Stimulated activated memory B cell treated with anti-CD40 and anti-IgM and Interleukin-4, amounts not matched to agents 10 μg/mL and 1 μg/mL and 100 μg/mL, for 72 hours (primary cell): ENCODE results near the gene TRABD.
"Not testable (repeated sequence)": the region's sequence is repeated elsewhere in the genome, so short reads cannot be mapped to it uniquely, and the experiment has no call there.

ENCODE experiments used
- ATAC-seq: fragments of 150-1000 bp; cut with Tn5 transposase; 2 replicates; pipeline ENCODE4 v1.10.0; 2021
- H3K27ac Mint-ChIP-seq: one replicate; pipeline ENCODE4 v1.8.0; 2022; ENCODE audit warnings: mild to moderate bottlenecking, mixed read lengths
- H3K27me3 Mint-ChIP-seq: one replicate; pipeline ENCODE4 v1.8.0; 2022; ENCODE audit warnings: mixed read lengths
- H3K36me3 Mint-ChIP-seq: one replicate; pipeline ENCODE4 v1.8.0; 2022; ENCODE audit warnings: mixed read lengths
- H3K4me1 Mint-ChIP-seq: one replicate; pipeline ENCODE4 v1.8.0; 2022; ENCODE audit warnings: mixed read lengths
- H3K4me3 Mint-ChIP-seq: one replicate; pipeline ENCODE4 v1.8.0; 2022; ENCODE audit warnings: mild to moderate bottlenecking, moderate library complexity, mixed read lengths
- H3K9me3 Mint-ChIP-seq: one replicate; pipeline ENCODE4 v1.8.0; 2022; ENCODE audit warnings: mixed read lengths

TRABD gene

DNA sequence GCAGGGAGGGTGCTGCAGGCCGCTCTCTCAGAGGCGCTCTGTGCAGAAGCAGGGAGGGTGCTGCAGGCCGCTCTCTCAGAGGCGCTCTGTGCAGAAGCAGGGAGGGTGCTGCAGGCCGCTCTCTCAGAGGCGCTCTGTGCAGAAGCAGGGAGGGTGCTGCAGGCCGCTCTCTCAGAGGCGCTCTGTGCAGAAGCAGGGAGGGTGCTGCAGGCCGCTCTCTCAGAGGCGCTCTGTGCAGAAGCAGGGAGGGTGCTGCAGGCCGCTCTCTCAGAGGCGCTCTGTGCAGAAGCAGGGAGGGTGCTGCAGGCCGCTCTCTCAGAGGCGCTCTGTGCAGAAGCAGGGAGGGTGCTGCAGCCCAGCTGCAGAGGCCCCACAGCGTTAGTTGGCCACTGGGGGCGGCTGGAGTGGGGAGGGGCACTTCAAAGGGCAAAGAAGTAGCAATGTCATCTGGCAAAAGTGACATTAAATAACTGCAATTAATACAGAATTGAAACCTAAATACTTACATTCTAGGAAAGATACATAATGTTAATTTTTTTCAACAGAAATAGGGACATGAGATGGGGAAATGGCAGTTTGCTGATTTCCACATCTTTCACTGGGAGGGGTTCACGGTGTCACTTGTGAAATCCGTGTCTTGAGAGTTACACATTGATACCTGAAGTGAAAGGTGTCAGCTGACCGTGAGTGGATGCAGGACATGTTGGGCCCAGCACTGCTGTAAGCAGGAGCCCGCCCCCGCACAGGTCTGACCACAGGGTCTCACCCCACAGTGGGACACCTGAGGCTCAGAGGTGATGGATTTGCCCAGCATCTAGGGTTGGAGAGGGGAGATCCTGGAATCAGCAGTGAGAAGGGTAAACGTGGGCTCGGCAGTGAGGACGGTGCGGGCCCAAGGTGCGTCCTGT lies 38.2 kb upstream of the TRABD start:
- ATAC-seq, H3K4me3 Mint-ChIP-seq, H3K27ac Mint-ChIP-seq, H3K36me3 Mint-ChIP-seq, H3K4me1 Mint-ChIP-seq, H3K9me3 Mint-ChIP-seq: not testable (repeated sequence)
- H3K27me3 Mint-ChIP-seq = peaks cover 23% of the 10 kb centered on the region

DNA sequence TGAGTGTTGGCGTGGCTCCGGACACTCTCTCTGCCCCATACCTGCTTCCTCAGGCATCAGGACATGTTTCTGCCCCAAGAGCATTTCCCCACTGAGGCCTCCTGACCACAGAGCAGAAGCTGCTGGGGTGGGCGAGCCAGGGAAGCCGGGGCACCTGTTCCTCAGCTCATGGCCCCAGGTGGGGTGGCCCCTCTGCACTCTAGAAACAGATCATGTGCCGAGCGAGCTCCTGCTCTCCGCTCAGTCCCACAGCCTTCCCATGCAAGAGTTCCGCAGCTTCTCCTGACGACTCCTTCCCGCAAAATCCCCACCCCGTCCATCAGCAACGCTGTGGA lies 37.6 kb upstream of the TRABD start:
- no peaks in the 10 kb centered on the region for H3K36me3 Mint-ChIP-seq
- H3K4me3 Mint-ChIP-seq = no peak overlapping the region
- ATAC-seq = no peak
- H3K4me1 Mint-ChIP-seq = peaks cover 9% of the 10 kb centered on the region
- H3K9me3 Mint-ChIP-seq = no peaks in the 10 kb centered on the region
- H3K27me3 Mint-ChIP-seq = peaks cover 20% of the 10 kb centered on the region
- no peak overlapping the region for H3K27ac Mint-ChIP-seq

DNA sequence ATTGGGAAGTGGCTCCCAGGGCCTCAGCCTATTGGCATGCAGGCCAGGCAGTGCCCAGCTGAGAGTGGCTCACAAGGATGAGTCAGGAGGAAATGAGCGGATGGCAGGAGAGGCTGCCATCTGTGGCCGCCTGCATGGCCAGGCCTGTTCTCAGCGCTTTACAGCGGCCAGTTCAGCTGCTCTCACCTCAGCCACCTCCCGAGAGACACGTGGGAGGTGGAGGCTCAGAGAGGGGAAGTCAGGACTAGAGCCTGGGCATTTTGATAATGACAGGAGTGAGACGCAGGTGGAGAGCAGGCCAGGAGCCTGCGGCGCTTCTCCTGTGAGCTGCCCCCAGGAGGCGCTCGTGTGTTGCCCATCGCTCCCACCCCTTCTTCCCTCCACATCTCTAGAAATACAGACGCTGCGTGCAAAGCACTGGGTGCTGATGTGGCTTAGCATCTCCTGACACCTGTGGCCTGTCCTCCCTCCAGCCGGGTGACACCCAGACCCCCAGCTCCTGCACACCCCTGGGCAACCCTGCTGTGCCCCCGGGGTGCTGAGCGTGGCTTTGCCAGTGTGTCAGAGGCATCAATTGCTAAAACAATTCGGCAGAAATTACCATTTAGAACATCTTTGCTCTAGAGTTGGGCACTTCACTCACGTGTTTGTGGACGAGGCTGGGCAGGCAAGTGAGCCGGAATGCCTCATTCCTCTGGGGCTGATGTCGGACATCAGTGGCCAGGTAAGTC lies 36.6 kb upstream of the TRABD start:
- no peaks in the 10 kb centered on the region for H3K36me3 Mint-ChIP-seq
- no peaks in the 10 kb centered on the region for H3K9me3 Mint-ChIP-seq
- H3K4me1 Mint-ChIP-seq = peaks cover 9% of the 10 kb centered on the region
- H3K27me3 Mint-ChIP-seq = peaks cover 20% of the 10 kb centered on the region
- peak; percentile 90 for ATAC-seq
- no peak overlapping the region for H3K4me3 Mint-ChIP-seq
- H3K27ac Mint-ChIP-seq = no peak overlapping the region

DNA sequence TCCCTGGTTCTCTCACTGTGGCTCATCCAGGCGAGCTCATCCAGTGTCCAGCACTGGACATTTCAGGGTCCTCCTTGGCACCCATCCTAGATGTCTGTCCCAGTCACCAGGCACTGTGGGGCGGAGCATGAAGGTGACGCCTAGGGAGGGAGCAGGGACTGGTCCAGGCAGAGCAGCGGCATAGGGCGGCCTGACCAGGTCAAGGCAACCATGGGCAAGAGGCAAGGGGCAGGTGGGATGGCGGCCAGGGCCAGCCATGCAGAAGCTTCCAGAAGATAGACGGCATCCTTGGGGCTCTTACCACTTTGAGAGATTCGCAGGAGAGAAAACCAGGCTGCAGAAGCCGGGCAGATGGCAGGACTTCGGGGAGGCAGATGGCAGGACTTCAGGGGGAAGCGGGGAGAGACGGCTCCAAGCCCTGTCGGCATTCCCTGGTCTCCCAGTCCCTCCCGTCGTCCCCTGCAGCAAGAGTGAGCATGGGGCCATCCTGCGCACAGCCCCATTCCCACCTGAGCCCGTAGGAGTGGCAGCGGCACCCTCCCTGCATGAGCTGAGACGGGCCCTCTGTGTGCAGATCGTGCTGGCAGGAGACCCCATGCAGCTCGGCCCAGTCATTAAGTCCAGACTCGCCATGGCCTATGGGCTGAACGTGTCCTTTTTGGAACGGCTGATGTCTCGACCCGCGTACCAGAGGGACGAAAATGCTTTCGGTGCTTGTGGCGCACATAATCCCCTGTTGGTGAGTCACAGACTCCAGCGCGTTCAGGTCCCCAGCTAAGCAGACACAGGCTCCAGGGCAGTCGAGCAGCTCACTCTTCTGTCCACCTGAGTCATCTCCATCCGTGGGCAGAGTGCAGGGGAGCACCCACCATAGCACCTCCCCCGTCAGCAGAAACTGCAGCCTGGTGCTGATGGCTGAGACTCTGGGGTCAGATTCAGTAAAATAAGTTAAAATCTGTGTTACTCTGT lies 35.3 kb upstream of the TRABD start:
- Mint-ChIP-seq H3K9me3 (no peaks in the 10 kb centered on the region), H3K36me3 (no peaks in the 10 kb centered on the region), H3K4me3 (no peak overlapping the region), H3K27me3 (peaks cover 12% of the 10 kb centered on the region), H3K27ac (no peak overlapping the region), H3K4me1 (peaks cover 9% of the 10 kb centered on the region)
- no peak for ATAC-seq

DNA sequence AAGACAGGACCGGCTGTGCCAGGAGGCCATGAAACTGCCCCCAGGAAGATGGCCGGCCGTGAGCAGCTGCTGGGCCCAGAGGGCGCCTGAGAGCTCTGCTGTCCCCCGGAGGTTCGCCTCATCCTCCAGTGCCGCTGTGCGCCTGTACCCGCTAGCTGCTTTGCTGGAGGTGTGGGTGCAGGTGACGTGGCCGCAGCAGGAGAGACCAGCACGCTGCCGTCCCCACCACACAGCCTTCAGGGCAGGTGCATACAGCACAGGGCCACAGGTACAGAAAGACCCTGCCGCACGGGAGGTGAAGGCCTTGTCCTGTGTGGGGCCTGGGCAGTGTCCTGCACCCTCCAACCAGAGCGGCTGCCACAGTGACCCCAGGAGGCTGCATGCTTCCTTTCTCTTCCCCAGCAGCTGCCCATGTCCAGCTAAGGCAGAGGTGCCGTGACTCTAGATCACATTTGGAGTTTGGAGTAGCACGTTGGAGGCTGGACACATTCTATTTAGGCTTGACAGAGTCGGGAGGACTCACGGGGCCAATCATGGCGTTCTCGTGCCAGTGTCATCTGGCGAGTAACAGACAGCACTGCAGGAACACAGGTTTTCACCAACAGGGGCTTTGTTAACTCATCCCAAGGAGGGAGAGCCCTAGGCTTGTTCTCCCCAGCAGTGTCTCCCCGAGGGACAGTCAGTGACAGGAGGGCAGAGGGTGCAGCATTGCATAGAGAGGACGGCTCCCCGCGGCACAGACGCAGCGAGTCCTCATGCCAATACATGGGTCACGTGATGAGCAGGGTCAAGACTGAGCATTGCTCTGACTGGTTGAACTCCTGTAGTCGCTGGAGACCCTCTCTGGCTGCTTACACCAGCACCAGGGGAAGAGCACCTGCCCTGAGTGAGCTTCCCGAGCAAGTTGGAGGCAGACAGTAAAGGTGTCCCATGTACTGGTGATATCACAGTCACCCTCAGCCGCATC lies 33.9 kb upstream of the TRABD start:
- Mint-ChIP-seq H3K27ac (no peak overlapping the region), H3K4me1 (peaks cover 9% of the 10 kb centered on the region), H3K27me3 (no peaks in the 10 kb centered on the region), H3K9me3 (no peaks in the 10 kb centered on the region), H3K36me3 (no peaks in the 10 kb centered on the region), H3K4me3 (no peak overlapping the region)
- no peak for ATAC-seq

DNA sequence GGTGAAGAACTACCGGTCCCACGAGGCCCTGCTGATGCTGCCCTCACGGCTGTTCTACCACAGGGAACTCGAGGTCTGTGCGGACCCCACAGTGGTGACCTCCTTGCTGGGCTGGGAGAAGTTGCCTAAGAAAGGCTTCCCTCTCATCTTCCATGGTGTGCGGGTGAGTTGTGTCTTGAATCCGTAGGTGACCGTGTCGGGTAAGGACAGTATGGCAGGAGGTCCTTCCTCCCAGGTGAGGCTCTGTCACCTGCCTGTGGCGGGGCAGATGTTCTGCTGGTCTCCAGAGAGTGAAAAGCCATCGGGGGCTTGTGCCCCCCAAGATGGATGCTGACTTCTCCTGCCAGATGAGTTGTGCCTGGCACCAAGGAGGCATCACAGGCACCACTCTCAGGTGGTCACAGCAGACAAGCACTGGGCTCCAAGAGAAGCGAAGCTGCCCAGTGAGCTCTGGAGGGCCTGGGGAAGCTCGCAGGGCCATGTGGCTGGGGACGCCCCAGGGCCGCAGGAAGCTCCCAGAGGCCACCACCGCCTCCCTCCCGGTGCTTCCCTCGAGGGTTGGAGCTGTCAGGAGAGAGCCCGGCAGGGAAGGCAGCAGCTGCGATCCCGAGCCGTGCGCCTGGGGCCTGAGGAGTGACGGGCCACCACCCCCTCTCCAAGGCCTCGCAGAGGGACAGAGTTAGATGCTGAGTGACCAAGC lies 32.5 kb upstream of the TRABD start:
- no peak overlapping the region for H3K27ac Mint-ChIP-seq
- peaks cover 9% of the 10 kb centered on the region for H3K4me1 Mint-ChIP-seq
- no peaks in the 10 kb centered on the region for H3K36me3 Mint-ChIP-seq
- ATAC-seq = no peak
- H3K9me3 Mint-ChIP-seq = no peaks in the 10 kb centered on the region
- H3K27me3 Mint-ChIP-seq = peaks cover 2% of the 10 kb centered on the region
- no peak overlapping the region for H3K4me3 Mint-ChIP-seq

DNA sequence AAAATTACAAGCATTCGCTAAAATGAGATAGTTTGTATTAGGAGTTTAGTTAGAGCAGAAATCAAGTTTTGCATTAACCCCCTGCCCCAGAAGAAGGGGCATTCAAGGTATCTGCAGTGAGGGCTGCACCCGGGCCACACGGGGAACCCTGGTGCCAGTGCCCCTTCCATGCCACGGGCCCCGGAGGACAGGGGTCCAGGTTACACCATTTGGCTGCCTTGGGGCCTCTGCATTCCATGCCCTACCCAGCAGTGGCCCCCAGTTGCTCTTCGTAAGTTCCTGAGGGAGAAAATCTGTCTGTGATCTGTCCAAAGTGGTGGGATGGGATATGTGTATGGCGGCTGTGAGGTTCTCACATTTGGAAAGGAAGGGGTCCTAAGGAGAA lies 32.0 kb upstream of the TRABD start:
- Mint-ChIP-seq H3K27ac (no peak overlapping the region), H3K4me1 (peaks cover 8% of the 10 kb centered on the region), H3K27me3 (peaks cover 7% of the 10 kb centered on the region), H3K36me3 (no peaks in the 10 kb centered on the region), H3K4me3 (no peak overlapping the region), H3K9me3 (no peaks in the 10 kb centered on the region)
- ATAC-seq = no peak

DNA sequence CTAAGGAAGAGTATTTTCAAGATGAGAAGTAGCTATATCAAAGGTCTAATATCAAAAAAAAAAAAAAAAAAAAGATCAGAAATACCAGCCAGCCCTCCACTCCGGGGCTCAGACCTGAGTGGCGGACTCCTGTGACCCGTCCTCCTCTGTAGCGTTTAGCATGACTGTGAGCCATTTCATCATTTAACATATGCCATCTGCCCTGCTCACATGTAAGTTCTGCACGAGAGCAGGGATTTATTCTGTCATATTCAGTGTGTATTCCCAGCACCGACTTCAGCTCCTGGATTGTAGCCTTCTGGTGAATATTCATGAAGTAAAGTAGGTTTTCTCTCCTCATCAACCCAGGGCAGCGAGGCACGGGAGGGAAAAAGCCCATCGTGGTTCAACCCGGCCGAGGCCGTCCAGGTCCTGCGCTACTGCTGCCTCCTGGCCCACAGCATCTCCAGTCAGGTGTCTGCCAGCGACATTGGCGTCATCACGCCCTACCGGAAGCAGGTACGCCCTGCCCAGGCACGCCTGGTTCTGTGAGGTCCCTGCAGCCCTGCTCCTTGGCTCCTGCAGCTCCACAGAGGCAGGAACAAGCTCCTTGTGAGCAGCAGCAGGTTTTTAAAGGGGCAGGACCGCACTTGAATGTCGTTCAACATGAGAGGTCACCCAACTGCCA lies 27.9 kb upstream of the TRABD start:
- Mint-ChIP-seq H3K4me1 (no peaks in the 10 kb centered on the region), H3K36me3 (no peaks in the 10 kb centered on the region), H3K27me3 (peaks cover 40% of the 10 kb centered on the region), H3K9me3 (no peaks in the 10 kb centered on the region), H3K4me3 (no peak overlapping the region), H3K27ac (no peak overlapping the region)
- no peak for ATAC-seq

DNA sequence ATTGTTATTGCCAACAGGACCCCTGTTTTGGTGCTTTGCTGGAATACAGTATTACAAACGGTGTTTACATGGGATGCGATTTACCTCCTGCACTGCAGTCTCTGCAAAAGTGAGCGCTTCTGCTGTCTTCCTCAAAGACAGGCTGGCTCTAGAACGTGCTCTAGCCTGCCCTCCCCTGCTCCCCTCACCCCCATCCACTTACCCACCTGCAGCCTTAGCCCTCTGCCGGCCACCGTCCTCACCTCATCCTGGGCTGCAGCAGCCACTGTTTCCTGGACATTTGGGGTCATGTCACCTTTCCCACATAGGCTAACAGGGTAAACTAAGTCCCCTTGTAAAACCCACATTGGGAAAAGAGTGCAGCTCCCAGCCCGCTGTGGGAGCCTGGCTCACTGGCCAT lies 24.8 kb upstream of the TRABD start:
- Mint-ChIP-seq H3K36me3 (no peaks in the 10 kb centered on the region), H3K27ac (no peak overlapping the region), H3K4me3 (no peak overlapping the region), H3K9me3 (no peaks in the 10 kb centered on the region), H3K27me3 (peaks cover 63% of the 10 kb centered on the region), H3K4me1 (no peaks in the 10 kb centered on the region)
- no peak for ATAC-seq

DNA sequence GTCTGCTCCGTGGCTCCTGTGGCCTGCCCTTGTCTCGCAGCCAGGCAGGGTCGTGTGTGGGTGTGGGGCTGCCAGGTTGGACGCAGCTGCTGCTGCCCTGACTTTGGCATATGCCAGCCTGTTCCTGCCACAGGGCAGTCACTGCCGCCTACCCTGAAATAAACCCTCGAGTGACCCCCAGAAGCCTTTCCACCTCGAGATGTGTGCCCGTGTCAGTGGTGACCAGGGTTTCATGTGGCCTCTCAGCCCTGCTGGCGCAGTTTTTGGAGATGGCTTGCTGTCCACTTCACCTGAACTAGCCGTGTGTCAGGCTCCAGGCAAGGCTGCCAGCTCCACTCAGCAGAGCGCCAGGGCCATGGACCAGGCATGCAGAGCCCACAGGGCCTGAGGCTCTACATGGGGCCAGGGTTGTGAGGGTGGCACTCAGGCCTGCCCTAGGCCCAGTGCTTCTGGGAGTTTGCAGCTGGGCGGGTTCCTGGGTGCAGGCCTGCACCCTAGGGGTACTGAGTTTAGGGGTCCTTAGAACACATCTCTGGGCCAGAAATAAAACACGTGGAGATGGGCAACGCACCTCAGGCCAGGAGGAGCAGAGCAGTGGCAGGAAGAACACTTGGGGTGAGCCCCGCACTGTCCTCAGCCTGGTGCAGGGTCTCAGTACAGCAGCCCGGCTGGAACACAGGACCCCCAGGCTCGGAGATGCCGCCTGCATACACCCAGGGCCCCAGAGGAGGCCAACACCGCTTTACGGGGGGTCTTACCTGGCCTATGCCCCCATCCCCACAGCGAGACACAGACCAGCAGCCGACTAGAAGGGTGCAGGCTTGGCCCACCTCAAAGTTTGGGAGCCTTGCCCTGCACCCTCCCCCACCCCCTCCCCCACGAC lies 24.0 kb upstream of the TRABD start:
- ATAC-seq = no peak
- Mint-ChIP-seq H3K27me3 (peaks cover 63% of the 10 kb centered on the region), H3K27ac (no peak overlapping the region), H3K4me1 (no peaks in the 10 kb centered on the region), H3K4me3 (no peak overlapping the region), H3K36me3 (no peaks in the 10 kb centered on the region), H3K9me3 (no peaks in the 10 kb centered on the region)

DNA sequence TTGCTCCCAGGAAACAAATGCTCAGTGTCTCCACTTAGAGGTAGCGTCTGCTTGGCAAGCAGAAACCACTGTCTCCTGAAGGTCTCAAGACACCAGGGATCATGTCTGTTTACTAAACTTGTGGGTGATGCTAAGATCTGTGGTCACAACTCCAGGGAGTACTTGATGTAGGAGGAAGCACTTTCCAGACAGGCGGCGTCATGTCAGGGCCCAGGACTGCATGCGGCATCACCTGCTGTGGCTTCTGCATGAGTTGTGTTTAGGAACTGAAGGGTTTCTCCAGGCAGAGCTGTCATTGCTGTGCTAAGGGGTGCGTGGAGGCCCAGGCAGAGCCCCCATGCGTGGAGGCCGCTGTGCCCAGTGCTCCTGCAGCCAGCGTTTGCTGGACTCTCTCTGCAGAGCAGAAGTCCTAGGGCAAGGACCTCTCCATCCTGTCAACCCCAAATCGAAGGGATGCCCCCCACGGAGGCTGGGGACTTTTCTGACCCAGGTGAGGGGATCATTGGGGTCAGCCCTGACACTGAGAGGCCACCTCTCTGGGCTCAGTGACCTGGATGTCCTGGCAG lies 23.2 kb upstream of the TRABD start:
- no peak overlapping the region for H3K27ac Mint-ChIP-seq
- H3K4me3 Mint-ChIP-seq = no peak overlapping the region
- ATAC-seq = no peak
- no peaks in the 10 kb centered on the region for H3K4me1 Mint-ChIP-seq
- peaks cover 66% of the 10 kb centered on the region for H3K27me3 Mint-ChIP-seq
- H3K9me3 Mint-ChIP-seq = no peaks in the 10 kb centered on the region
- H3K36me3 Mint-ChIP-seq = no peaks in the 10 kb centered on the region

DNA sequence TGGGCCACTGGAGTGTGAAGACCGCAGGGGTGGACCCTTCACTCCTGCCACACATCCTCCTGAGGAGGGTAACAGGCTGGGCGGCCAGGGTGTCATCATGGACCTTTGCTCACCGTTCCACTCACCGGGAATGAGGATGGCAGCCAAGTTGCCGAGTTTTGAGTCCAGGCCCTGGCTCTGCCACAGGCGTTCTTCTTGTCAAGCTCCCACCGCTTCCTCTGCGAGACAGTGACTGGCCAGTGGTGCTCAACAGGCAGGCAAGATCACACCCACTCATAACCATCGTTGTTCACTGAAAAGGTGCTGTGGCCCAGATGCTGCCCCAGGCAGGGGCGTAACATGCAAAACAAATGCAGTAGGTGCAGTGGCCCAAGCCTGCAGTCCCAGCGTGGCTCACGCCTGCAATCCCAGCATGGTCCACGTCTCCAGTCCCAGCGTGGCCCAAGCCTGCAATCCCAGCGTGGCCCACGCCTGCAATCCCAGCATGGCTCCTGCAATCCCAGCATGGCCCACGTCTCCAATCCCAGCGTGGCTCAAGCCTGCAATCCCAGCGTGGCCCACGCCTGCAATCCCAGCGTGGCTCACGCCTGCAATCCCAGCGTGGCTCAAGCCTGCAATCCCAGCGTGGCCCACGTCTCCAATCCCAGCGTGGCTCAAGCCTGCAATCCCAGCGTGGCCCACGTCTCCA lies 20.1 kb upstream of the TRABD start:
- Mint-ChIP-seq H3K27me3 (peaks cover 70% of the 10 kb centered on the region), H3K36me3 (no peaks in the 10 kb centered on the region)

More for the DNA sequence above, 20.1 kb upstream of the TRABD start:
- H3K4me3 Mint-ChIP-seq = no peak overlapping the region
- no peak for ATAC-seq
- H3K27ac Mint-ChIP-seq = no peak overlapping the region
- peaks cover 7% of the 10 kb centered on the region for H3K4me1 Mint-ChIP-seq
- no peaks in the 10 kb centered on the region for H3K9me3 Mint-ChIP-seq
